ENCODE measurements around the gene CYP4F2. TPM values are rescaled to one million over a fixed set of nuclear protein-coding genes. Genes with fewer than 3 reads are reported as not detected.
"Not testable (repeated sequence)": the region's sequence is repeated elsewhere in the genome, so short reads cannot be mapped to it uniquely, and the experiment has no call there.

CYP4F2 gene
- total and polyA plus RNA-seq, 7 donors: 0.04 TPM; not detected in 6

- 67 to 79% (median 77%) methylated on average over 4 of the region's 4 CpGs for WGBS, 3 donors
- Histone ChIP-seq H3K27me3 (ENCODE audit: insufficient read depth in 3 of 3, low read length in 2 of 3) (peaks cover 0 to 8% (median 5%) of the 10 kb centered on the region in 3 donors), H3K9me3 (no peaks in the 10 kb centered on the region), H3K27ac (no peak overlapping the region), H3K36me3 (ENCODE audit: insufficient read depth in 1 of 2, low read depth in 1 of 2) (no peaks in the 10 kb centered on the region), H3K4me1 (no peaks in the 10 kb centered on the region), H3K4me3 (no peak overlapping the region)
- ATAC-seq: no peak
- TF ChIP-seq CTCF (IDR thresholded peaks at IDR 0.05): no peak
- intact Hi-C loops (cut with DNase I): no loop called here
- no peak for DNase-seq
These were observed 1.9 kb downstream of the CYP4F2 start for GRCh38 chr19:15895876-15896430.

- no peak for TF ChIP-seq CTCF (IDR thresholded peaks at IDR 0.05)
- intact Hi-C loops (cut with DNase I): no loop called here
- Histone ChIP-seq H3K9me3 (no peaks in the 10 kb centered on the region), H3K27me3 (ENCODE audit: insufficient read depth in 3 of 3, low read length in 2 of 3) (peaks cover 0 to 3% (median 1%) of the 10 kb centered on the region in 3 donors), H3K27ac (no peak overlapping the region), H3K4me1 (no peaks in the 10 kb centered on the region), H3K36me3 (ENCODE audit: insufficient read depth in 1 of 2, low read depth in 1 of 2) (no peaks in the 10 kb centered on the region), H3K4me3 (no peak overlapping the region)
- DNase-seq (no peak), ATAC-seq (no peak)
- WGBS, 3 donors: 62 to 92% (median 86%) methylated on average over 2 of the region's 2 CpGs
These were observed 3.5 kb downstream of the CYP4F2 start for GRCh38 chr19:15894359-15894758.

GRCh38 chr19:15893477-15893876 is 4.4 kb downstream of the CYP4F2 start:
- intact Hi-C loops (cut with DNase I): no loop called here
- ATAC-seq: no peak
- no peak for TF ChIP-seq CTCF (IDR thresholded peaks at IDR 0.05)

GRCh38 chr19:15892012-15892411 is 5.9 kb downstream of the CYP4F2 start:
- Histone ChIP-seq H3K4me3 (no peak overlapping the region), H3K36me3 (ENCODE audit: insufficient read depth in 1 of 2, low read depth in 1 of 2) (no peaks in the 10 kb centered on the region), H3K27me3 (ENCODE audit: insufficient read depth in 3 of 3, low read length in 2 of 3) (peaks cover under 1 to 20% (median under 1%) of the 10 kb centered on the region in 3 donors), H3K9me3 (no peaks in the 10 kb centered on the region), H3K4me1 (no peaks in the 10 kb centered on the region), H3K27ac (no peak overlapping the region)
- WGBS, 3 donors: 75 to 79% (median 75%) methylated on average over 6 of the region's 6 CpGs
- DNase-seq (no peak), ATAC-seq (no peak)
- no peak for TF ChIP-seq CTCF (IDR thresholded peaks at IDR 0.05)
- intact Hi-C loops (cut with DNase I): no loop called here

More at GRCh38 chr19:15893477-15893876, 4.4 kb downstream of the CYP4F2 start:
- H3K27me3 ChIP-seq (ENCODE audit: insufficient read depth in 3 of 3, low read length in 2 of 3): peaks cover 0 to 7% (median 1%) of the 10 kb centered on the region in 3 donors
- 57 to 69% (median 59%) methylated on average over 7 of the region's 7 CpGs for WGBS, 3 donors
- no peak for DNase-seq
- no peaks in the 10 kb centered on the region for H3K4me1 ChIP-seq
- H3K27ac ChIP-seq: no peak overlapping the region
- no peaks in the 10 kb centered on the region for H3K9me3 ChIP-seq
- no peak overlapping the region for H3K4me3 ChIP-seq
- no peaks in the 10 kb centered on the region for H3K36me3 ChIP-seq (ENCODE audit: insufficient read depth in 1 of 2, low read depth in 1 of 2)

GRCh38 chr19:15891434-15891833 is 6.4 kb downstream of the CYP4F2 start:
- Histone ChIP-seq H3K27ac (no peak overlapping the region), H3K4me3 (no peak overlapping the region), H3K36me3 (ENCODE audit: insufficient read depth in 1 of 2, low read depth in 1 of 2) (no peaks in the 10 kb centered on the region), H3K4me1 (no peaks in the 10 kb centered on the region), H3K9me3 (no peaks in the 10 kb centered on the region), H3K27me3 (ENCODE audit: insufficient read depth in 3 of 3, low read length in 2 of 3) (peaks cover 0 to 19% (median 4%) of the 10 kb centered on the region in 3 donors)
- intact Hi-C loops (cut with DNase I): no loop called here
- TF ChIP-seq CTCF (IDR thresholded peaks at IDR 0.05): no peak
- DNase-seq (no peak), ATAC-seq (no peak)
- WGBS, 3 donors: 69 to 74% (median 72%) methylated on average over 6 of the region's 6 CpGs

- ATAC-seq: not testable (repeated sequence)
These were observed 8.5 kb downstream of the CYP4F2 start for GRCh38 chr19:15889339-15889738.

More at GRCh38 chr19:15889339-15889738, 8.5 kb downstream of the CYP4F2 start:
- H3K4me1 ChIP-seq; H3K4me3 ChIP-seq; DNase-seq; intact Hi-C loops (cut with DNase I); H3K9me3 ChIP-seq; H3K36me3 ChIP-seq (ENCODE audit: insufficient read depth in 1 of 2, low read depth in 1 of 2); H3K27ac ChIP-seq: not testable (repeated sequence)
- H3K27me3 ChIP-seq (ENCODE audit: insufficient read depth in 3 of 3, low read length in 2 of 3): peaks cover 0 to 19% (median 4%) of the 10 kb centered on the region in 3 donors
- WGBS, 3 donors: 85 to 88% (median 87%) methylated on average over 9 of the region's 9 CpGs

Measured in psoas muscle (tissue), 8 donors.